ENCODE measurements around the gene CRYBG2.

DNA sequence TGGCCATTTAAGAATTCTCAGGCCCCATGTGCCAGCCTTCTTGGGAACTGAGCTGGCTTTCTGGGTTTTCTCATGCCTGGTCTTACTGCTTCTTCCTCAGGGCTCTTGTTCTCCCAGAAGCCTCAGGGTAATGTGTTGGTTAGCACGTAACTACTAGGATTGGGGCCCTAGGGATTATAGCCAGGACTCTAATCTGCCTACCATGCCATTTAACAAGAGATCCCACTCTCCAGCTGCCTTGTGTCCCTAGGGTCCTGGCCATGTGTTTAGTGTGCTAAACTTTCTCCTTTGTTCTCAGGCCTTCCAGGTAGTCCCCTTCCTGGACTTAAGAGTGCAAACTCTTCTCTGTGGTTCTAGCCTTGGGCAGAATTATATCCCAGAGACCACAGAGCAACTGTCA lies 76.2 kb downstream of the CRYBG2 start:
- TF ChIP-seq, protein P1, sequence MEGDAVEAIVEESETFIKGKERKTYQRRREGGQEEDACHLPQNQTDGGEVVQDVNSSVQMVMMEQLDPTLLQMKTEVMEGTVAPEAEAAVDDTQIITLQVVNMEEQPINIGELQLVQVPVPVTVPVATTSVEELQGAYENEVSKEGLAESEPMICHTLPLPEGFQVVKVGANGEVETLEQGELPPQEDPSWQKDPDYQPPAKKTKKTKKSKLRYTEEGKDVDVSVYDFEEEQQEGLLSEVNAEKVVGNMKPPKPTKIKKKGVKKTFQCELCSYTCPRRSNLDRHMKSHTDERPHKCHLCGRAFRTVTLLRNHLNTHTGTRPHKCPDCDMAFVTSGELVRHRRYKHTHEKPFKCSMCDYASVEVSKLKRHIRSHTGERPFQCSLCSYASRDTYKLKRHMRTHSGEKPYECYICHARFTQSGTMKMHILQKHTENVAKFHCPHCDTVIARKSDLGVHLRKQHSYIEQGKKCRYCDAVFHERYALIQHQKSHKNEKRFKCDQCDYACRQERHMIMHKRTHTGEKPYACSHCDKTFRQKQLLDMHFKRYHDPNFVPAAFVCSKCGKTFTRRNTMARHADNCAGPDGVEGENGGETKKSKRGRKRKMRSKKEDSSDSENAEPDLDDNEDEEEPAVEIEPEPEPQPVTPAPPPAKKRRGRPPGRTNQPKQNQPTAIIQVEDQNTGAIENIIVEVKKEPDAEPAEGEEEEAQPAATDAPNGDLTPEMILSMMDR (IDR thresholded peaks at IDR 0.05): no peak
- TF ChIP-seq POLR2AphosphoS5 (IDR thresholded peaks at IDR 0.05; ENCODE audit: low read depth, low read length): no peak
- TF ChIP-seq, protein P2, sequence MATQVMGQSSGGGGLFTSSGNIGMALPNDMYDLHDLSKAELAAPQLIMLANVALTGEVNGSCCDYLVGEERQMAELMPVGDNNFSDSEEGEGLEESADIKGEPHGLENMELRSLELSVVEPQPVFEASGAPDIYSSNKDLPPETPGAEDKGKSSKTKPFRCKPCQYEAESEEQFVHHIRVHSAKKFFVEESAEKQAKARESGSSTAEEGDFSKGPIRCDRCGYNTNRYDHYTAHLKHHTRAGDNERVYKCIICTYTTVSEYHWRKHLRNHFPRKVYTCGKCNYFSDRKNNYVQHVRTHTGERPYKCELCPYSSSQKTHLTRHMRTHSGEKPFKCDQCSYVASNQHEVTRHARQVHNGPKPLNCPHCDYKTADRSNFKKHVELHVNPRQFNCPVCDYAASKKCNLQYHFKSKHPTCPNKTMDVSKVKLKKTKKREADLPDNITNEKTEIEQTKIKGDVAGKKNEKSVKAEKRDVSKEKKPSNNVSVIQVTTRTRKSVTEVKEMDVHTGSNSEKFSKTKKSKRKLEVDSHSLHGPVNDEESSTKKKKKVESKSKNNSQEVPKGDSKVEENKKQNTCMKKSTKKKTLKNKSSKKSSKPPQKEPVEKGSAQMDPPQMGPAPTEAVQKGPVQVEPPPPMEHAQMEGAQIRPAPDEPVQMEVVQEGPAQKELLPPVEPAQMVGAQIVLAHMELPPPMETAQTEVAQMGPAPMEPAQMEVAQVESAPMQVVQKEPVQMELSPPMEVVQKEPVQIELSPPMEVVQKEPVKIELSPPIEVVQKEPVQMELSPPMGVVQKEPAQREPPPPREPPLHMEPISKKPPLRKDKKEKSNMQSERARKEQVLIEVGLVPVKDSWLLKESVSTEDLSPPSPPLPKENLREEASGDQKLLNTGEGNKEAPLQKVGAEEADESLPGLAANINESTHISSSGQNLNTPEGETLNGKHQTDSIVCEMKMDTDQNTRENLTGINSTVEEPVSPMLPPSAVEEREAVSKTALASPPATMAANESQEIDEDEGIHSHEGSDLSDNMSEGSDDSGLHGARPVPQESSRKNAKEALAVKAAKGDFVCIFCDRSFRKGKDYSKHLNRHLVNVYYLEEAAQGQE (IDR thresholded peaks at IDR 0.05; ENCODE audit: insufficient read depth in 1 of 2, low read depth in 2 of 2, low read length in 1 of 2): no peak

Data from Panc1 (cell line).